HepG2 (cell line): Measurements from ENCODE around the gene STAT1. TPM values are rescaled to one million over a fixed set of nuclear protein-coding genes. Genes with fewer than 3 reads are reported as not detected.

Source experiments
- ATAC-seq: fragments of 200-7000 bp; cut with Tn5 transposase; 3 replicates; pipeline ENCODE4 v1.9.1; 2020; ENCODE audit warnings: mild to moderate bottlenecking, moderate library complexity
- BruUV-seq: library from RNA; stranded (reverse); fragments of 400-500 nt; replicated peaks from 2 replicates; lab custom pipeline; 2021; lab: Mats Ljungman, UMichigan
- CTCF ChIA-PET: fragments of 300-600 bp; formaldehyde crosslinking; extraction: SDS; loops from one replicate; lab custom pipeline; 2021; ENCODE audit warnings: low total read pairs, inconsistent platforms, low intra/inter-chr PET ratio; lab: Yijun Ruan, JAX
- POLR2A ChIA-PET: fragments of 350-600 bp; sonication (Branson Sonifier 250); formaldehyde crosslinking; loops from one replicate; lab custom pipeline; 2020; ENCODE audit warnings: antibody characterized with exemption, inconsistent platforms; lab: Yijun Ruan, JAX
- DNase-seq: peaks from one replicate; pipeline ENCODE4 v3.0.0-alpha.2; 2015; ENCODE audit warnings: low spot score
- FAIRE-seq: peaks from 3 replicates; lab custom pipeline; 2011; peaks lifted over from hg19 to GRCh38; lab: Jason Lieb, UNC
- H2AFZ ChIP-seq: one replicate; pipeline ENCODE4 v1.6.1; 2011; ENCODE audit warnings: low read length, inconsistent platforms
- H3K27ac ChIP-seq: fragments of 300-600 bp; 3 replicates; pipeline ENCODE4 v1.8.0; 2011; ENCODE audit warnings: mixed run types, mild to moderate bottlenecking, mixed read lengths, low read length, inconsistent platforms; ENCODE audit not compliant: insufficient read depth; ENCODE audit errors: extremely low read length
- H3K27me3 ChIP-seq, 2 experiments: fragments of 200-600 bp in 1 of 2; 2 replicates in 1 of 2; 3 replicates in 1 of 2; pipeline versions ENCODE4 v1.6.0 to v1.8.0; 2011; ENCODE audit warnings: low read length in 2 of 2, mild to moderate bottlenecking in 2 of 2, moderate library complexity in 2 of 2, inconsistent platforms in 1 of 2; ENCODE audit not compliant: insufficient read depth in 2 of 2, control insufficient read depth in 1 of 2
- H3K36me3 ChIP-seq, 2 experiments: fragments of 200-600 bp in 1 of 2; replicated peaks in 1 of 2; 2 replicates in 1 of 2; 3 replicates in 1 of 2; pipeline versions ENCODE4 v1.5.1 to v1.8.0; 2011; ENCODE audit warnings: low read length in 2 of 2, inconsistent platforms in 1 of 2; ENCODE audit not compliant: insufficient read depth in 2 of 2, control insufficient read depth in 1 of 2
- H3K4me1 ChIP-seq: 2 replicates; pipeline ENCODE4 v1.5.1; 2012; ENCODE audit warnings: low read length, inconsistent platforms; ENCODE audit not compliant: insufficient read depth
- H3K4me2 ChIP-seq: 2 replicates; pipeline ENCODE4 v1.6.0; 2011; ENCODE audit warnings: low read depth, low read length, inconsistent platforms
- H3K4me3 ChIP-seq, 3 experiments: fragments of 200-600 bp in 1 of 3; sonication (generic), shearing (Covaris generic) in 1 of 3; replicated peaks in 1 of 3; 2 replicates each; pipeline ENCODE4 v1.5.1; 2011 to 2016; ENCODE audit warnings: low read length in 3 of 3, inconsistent platforms in 2 of 3, low read depth in 2 of 3, mild to moderate bottlenecking in 2 of 3, control low read depth in 1 of 3, mixed read lengths in 1 of 3; ENCODE audit not compliant: insufficient read depth in 1 of 3
- H3K79me2 ChIP-seq: one replicate; pipeline ENCODE4 v1.6.1; 2011; ENCODE audit warnings: low read length, inconsistent platforms; ENCODE audit not compliant: insufficient read depth
- H3K9ac ChIP-seq: 2 replicates; pipeline ENCODE4 v1.6.0; 2011; ENCODE audit warnings: mild to moderate bottlenecking, low read depth, low read length, inconsistent platforms; ENCODE audit not compliant: insufficient read depth
- H3K9me3 ChIP-seq: 2 replicates; pipeline ENCODE4 v1.5.1; 2012; ENCODE audit warnings: mild to moderate bottlenecking, low read length
- H4K20me1 ChIP-seq: 2 replicates; pipeline ENCODE4 v1.6.0; 2011; ENCODE audit warnings: inconsistent platforms, mild to moderate bottlenecking, low read length, moderate library complexity; ENCODE audit not compliant: insufficient read depth
- CCDC6 ChIP-seq: sonication (generic); formaldehyde crosslinking; IDR thresholded peaks from 2 replicates; pipeline ENCODE4 v1.8.1; 2022; ENCODE audit warnings: mild to moderate bottlenecking, missing genetic modification reagents, moderate library complexity
- MTF1 ChIP-seq: sonication (generic); formaldehyde crosslinking; IDR thresholded peaks from 2 replicates; pipeline ENCODE4 v1.5.0; 2020; ENCODE audit warnings: missing genetic modification reagents
- SMAD9 ChIP-seq: sonication (generic); formaldehyde crosslinking; IDR thresholded peaks from 2 replicates; pipeline ENCODE4 v1.5.1; 2020; ENCODE audit warnings: mild to moderate bottlenecking, missing genetic modification reagents
- SNAI1 ChIP-seq: sonication (generic); formaldehyde crosslinking; IDR thresholded peaks from 2 replicates; pipeline ENCODE4 v1.5.0; 2020; ENCODE audit warnings: mild to moderate bottlenecking, missing genetic modification reagents, borderline replicate concordance
- TSC22D2 ChIP-seq: sonication (generic); formaldehyde crosslinking; IDR thresholded peaks from 2 replicates; pipeline ENCODE4 v1.5.1; 2020; ENCODE audit warnings: missing genetic modification reagents, mild to moderate bottlenecking, borderline replicate concordance
- ZNF260 ChIP-seq: sonication (generic); formaldehyde crosslinking; IDR thresholded peaks from 2 replicates; pipeline ENCODE4 v1.4.0; 2020; ENCODE audit warnings: missing genetic modification reagents, low read depth, mild to moderate bottlenecking, borderline replicate concordance
- ZNF264 ChIP-seq: sonication (generic); formaldehyde crosslinking; IDR thresholded peaks from 2 replicates; pipeline ENCODE4 v1.4.0; 2020; ENCODE audit warnings: missing genetic modification reagents
- ZNF816 ChIP-seq: sonication (generic); formaldehyde crosslinking; IDR thresholded peaks from 2 replicates; pipeline ENCODE4 v1.8.0; 2022; ENCODE audit warnings: missing genetic modification reagents, mild to moderate bottlenecking, borderline replicate concordance
- WGBS: methylation state at CpG from one replicate; pipeline ENCODE4 v1.1.6; 2017; ENCODE audit warnings: low lambda C conversion rate; 5-methylcytosine and 5-hydroxymethylcytosine counted together
- in situ Hi-C: cut with HindIII; loops from 2 replicates; pipeline ENCODE4 v1.10.0; 2017; ENCODE audit warnings: low pct_unique_long_range_greater_than_20kb; ENCODE audit not compliant: extremely low pct_ligation_motif_present
- intact Hi-C: fragments of 100-400 bp; cut with micrococcal nuclease; formaldehyde crosslinking; loops from one replicate; pipeline ENCODE4 v1.10.0; 2022; ENCODE audit not compliant: unreplicated experiment
- polyA plus RNA-seq, 8 experiments: library from polyadenylated mRNA; depleted of rRNA in 3 of 8; stranded (reverse) in 7 of 8; unstranded in 1 of 8; fragments of >200 nt; fragmentation: Illumina TruSeq in 4 of 8; extraction: Trizol in 4 of 8; gene quantifications; 2 replicates each; pipeline versions ENCODE4 v1.2.1 to v1.2.3, GENCODE V29; 2011 to 2016; ENCODE audit warnings: low read depth in 4 of 8, missing spikeins in 1 of 8, mixed read lengths in 1 of 8; ENCODE audit not compliant: insufficient read depth in 1 of 8
- total RNA-seq, 5 experiments: library from RNA; depleted of rRNA; stranded (reverse); fragments of >200 nt; fragmentation: Illumina TruSeq; extraction: Trizol; gene quantifications; 2 replicates each; pipeline ENCODE4 v1.2.3, GENCODE V29; 2016; ENCODE audit warnings: low read depth in 1 of 5
- TF ChIP-seq, protein P1 (sequence below): fragments of 450-650 bp; IDR thresholded peaks from 2 replicates; pipeline ENCODE4 v1.6.1; 2016
- TF ChIP-seq, protein P2 (sequence below): sonication (generic); formaldehyde crosslinking; IDR thresholded peaks from 2 replicates; pipeline ENCODE4 v1.4.0; 2020; ENCODE audit warnings: missing genetic modification reagents, mild to moderate bottlenecking, borderline replicate concordance

Gene STAT1
- total and polyA plus RNA-seq, 2 of the 13 experiments (the other 11 are each of a cell fraction or from before 2014, with no cell fraction given) = 21.8 to 59.6 TPM

- no TSS peak for BruUV-seq
- WGBS = 49% methylated on average over 4 of the region's 4 CpGs
- no peaks in the 10 kb centered on the region for H4K20me1 ChIP-seq
- FAIRE-seq = no peak
- H3K9ac ChIP-seq = no peak overlapping the region
- in situ Hi-C loops (no loop called here), intact Hi-C loops (no loop called here)
- no peaks in the 10 kb centered on the region for H3K9me3 ChIP-seq
- no peak overlapping the region for H3K27ac ChIP-seq
- no peaks in the 10 kb centered on the region for H3K27me3 ChIP-seq
- no peak for DNase-seq
- H3K36me3 ChIP-seq = no peaks in the 10 kb centered on the region
- no peak overlapping the region for H3K4me3 ChIP-seq
- POLR2A ChIA-PET = no interaction called here
- H3K4me1 ChIP-seq = no peaks in the 10 kb centered on the region
- H3K4me2 ChIP-seq = no peak overlapping the region
- H3K79me2 ChIP-seq = no peaks in the 10 kb centered on the region
- CTCF ChIA-PET = no interaction called here
- H2AFZ ChIP-seq = no peak overlapping the region
- no peak for ATAC-seq
- TF ChIP-seq SNAI1 (CRISPR knock-in tag) = no peak
- TF ChIP-seq, protein P1, sequence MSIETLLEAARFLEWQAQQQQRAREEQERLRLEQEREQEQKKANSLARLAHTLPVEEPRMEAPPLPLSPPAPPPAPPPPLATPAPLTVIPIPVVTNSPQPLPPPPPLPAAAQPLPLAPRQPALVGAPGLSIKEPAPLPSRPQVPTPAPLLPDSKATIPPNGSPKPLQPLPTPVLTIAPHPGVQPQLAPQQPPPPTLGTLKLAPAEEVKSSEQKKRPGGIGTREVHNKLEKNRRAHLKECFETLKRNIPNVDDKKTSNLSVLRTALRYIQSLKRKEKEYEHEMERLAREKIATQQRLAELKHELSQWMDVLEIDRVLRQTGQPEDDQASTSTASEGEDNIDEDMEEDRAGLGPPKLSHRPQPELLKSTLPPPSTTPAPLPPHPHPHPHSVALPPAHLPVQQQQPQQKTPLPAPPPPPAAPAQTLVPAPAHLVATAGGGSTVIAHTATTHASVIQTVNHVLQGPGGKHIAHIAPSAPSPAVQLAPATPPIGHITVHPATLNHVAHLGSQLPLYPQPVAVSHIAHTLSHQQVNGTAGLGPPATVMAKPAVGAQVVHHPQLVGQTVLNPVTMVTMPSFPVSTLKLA = 0 out of 2 replicates have a peak, but pooled peaks have one; percentile 7
These were observed 60.7 kb downstream of the STAT1 start for GRCh38 chr2:190953257-190953656.

DNA sequence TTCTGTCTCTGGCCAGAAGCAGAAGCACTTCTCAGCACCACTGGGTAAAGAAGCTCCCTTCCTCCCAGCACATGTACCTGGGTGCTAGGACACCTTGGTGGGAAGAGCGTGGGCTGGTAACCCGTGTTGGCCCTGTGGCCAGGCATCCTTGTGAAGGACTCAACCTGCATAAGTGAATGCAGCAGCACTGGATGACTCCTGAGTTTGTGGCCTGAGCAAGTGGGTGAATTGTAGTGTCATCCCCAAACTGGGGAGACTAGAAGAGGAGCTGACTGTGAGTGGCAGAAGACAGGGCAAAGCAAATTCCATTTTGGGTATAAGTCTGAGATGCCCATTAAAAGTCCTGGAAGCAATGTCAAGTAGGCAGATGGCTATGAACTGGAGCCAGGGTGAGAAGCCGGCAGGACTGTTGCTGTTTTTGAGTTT, 63.4 kb downstream of the STAT1 start:
- no TSS peak for BruUV-seq
- in situ Hi-C loops = no loop called here

More for the DNA sequence above, 63.4 kb downstream of the STAT1 start:
- ChIA-PET POLR2A (no interaction called here), CTCF (no interaction called here)
- FAIRE-seq = no peak
- Histone ChIP-seq H3K4me2 (no peak overlapping the region), H3K36me3 (no peaks in the 10 kb centered on the region), H2AFZ (no peak overlapping the region), H3K4me3 (no peak overlapping the region), H3K79me2 (no peaks in the 10 kb centered on the region), H4K20me1 (no peaks in the 10 kb centered on the region), H3K9ac (no peak overlapping the region), H3K27me3 (no peaks in the 10 kb centered on the region), H3K27ac (no peak overlapping the region), H3K9me3 (no peaks in the 10 kb centered on the region), H3K4me1 (peaks cover 12% of the 10 kb centered on the region)
- intact Hi-C loops = no loop called here
- DNase-seq = no peak
- peak; percentile 40 for ATAC-seq
- TF ChIP-seq ZNF260 (CRISPR knock-in tag) = no peak
- TF ChIP-seq SMAD9 (CRISPR knock-in tag) = no peak
- TF ChIP-seq TSC22D2 (CRISPR knock-in tag) = no peak
- TF ChIP-seq MTF1 (CRISPR knock-in tag) = no peak
- no peak for TF ChIP-seq CCDC6 (CRISPR knock-in tag)
- TF ChIP-seq, protein P2, sequence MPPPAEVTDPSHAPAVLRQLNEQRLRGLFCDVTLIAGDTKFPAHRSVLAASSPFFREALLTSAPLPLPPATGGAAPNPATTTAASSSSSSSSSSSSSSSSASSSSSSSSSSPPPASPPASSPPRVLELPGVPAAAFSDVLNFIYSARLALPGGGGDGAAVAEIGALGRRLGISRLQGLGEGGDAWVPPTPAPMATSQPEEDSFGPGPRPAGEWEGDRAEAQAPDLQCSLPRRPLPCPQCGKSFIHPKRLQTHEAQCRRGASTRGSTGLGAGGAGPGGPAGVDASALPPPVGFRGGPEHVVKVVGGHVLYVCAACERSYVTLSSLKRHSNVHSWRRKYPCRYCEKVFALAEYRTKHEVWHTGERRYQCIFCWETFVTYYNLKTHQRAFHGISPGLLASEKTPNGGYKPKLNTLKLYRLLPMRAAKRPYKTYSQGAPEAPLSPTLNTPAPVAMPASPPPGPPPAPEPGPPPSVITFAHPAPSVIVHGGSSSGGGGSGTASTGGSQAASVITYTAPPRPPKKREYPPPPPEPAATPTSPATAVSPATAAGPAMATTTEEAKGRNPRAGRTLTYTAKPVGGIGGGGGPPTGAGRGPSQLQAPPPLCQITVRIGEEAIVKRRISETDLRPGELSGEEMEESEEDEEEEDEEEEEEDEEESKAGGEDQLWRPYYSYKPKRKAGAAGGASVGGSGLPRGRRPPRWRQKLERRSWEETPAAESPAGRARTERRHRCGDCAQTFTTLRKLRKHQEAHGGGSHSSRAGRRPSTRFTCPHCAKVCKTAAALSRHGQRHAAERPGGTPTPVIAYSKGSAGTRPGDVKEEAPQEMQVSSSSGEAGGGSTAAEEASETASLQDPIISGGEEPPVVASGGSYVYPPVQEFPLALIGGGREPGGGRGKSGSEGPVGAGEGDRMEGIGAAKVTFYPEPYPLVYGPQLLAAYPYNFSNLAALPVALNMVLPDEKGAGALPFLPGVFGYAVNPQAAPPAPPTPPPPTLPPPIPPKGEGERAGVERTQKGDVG = no peak
- TF ChIP-seq ZNF264 (CRISPR knock-in tag) = no peak
- TF ChIP-seq ZNF816 (CRISPR knock-in tag) = no peak
- WGBS = 79% methylated on average over 3 of the region's 3 CpGs
